Measurements from ENCODE around the gene GPC1.
A peak's percentile ranks its signal among the peaks of the same experiment; 100 is the strongest.
"Not testable (repeated sequence)": the region's sequence is repeated elsewhere in the genome, so short reads cannot be mapped to it uniquely, and the experiment has no call there.

Gene GPC1

GRCh38 chr2:240435457-240435947 is at the start of gene GPC1:
Gene GPC1, plus strand, starts transcription at chr2:240435663. Its CDS starts 256 bp downstream, at chr2:240435919.
- peak; percentile 87 for DNase-seq

- DNase-seq = no peak
Measured at GRCh38 chr2:240386326-240386725, 49.1 kb upstream of the GPC1 start.

DNA sequence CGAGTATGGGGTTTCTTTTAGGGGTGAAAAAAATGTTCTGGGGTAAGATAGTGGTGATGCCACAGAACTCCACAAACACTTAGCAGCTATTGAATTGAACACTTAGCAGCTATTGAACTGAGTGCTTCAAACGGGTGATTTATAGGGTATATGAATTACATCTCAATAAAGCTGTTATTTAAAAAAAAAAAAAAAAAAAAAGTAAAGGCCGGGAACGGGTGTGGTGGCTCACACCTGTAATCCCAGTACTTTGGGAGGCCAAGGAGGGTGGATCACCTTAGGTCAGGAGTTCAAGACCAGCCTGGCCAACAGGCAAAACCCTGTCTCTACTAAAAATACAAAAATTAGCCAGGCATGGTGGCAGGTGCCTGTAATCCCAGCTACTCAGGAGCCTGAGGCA is 48.7 kb upstream of the GPC1 start:
- not testable (repeated sequence) for DNase-seq

DNA sequence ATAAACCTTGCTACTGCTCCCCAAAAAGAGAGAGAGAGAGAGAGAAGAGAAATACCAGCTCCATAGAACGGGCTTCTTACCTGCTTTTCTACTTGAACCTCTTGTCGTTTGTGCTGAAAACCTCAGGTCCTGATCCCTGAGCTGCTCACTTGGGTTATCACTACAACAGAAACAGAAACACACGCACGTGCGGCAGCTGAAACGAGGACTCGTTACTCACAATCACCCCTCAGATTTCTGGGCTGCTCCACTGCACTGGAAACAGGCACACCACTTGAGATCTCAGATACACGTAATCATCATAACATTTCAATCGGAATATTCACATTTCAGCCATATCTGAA is 48.2 kb upstream of the GPC1 start:
- no peak for DNase-seq

- DNase-seq = peak; percentile 35
Measured at GRCh38 chr2:240387669-240388358, 47.6 kb upstream of the GPC1 start.

DNA sequence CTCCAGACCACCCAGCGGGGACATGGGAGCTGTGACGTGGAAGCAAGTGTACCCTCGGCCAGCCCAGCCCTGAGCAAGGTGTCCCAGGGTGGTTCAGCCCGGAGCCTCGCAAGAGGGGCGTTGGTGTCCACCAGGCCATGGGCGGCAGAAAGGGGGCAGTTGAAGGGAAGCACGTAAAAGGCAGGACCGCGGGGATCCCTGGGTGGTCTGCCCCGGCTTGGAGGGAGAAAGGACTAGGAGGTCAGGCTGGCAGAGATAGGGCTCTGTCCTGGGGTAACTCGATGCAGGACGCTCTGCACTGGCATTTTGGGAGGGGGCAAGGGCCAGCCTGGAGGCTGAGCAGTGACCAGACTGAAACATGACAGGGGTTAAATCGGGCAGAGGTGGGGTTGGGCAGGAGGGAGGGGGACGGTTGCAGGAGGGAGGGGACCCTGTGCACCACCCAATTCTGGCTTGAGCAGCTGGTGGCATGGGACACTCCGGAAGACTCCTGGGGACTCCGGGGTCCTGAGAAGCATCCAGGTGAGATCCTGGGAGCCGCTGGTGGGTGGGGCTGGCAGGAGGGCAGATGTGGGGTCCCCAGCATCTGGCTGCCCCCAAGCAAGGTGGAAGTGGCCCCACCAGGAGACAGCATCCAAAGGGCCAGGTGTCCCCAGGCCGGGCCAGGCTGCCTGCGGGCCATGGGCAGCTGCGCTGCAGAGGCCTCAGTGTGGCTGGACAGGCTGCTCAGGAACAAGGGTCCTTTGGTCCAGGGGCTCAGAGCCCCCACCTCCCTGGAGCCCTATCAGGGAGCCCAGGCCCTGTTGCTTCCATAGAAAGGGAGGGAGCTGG is 46.8 kb upstream of the GPC1 start:
- peak; percentile 23 for DNase-seq

DNA sequence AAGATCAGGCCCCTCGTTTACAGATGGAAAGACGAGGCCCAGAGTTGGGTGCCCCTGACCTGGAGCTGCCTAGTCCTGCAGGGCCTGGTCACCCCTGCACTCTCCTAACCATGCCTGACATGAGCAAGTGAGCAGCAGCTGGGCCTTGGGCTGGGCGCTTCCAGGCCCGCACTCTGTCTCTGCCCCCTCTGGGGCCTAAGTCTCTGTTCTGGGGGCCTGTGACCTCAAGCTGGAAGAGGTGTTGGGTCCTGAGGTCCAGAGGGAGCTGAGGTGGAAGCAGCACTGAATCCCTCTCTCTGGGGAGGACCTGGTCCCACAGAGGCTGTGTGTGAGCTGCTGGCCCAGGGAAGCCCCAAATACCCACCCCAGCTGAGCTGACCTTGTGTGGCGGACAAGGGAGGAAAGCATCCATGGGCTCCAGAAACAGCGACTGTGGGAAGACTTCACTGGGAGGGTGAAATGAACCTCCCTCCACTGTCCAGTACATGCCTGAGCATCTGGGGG is 46.1 kb upstream of the GPC1 start:
- DNase-seq = no peak

DNA sequence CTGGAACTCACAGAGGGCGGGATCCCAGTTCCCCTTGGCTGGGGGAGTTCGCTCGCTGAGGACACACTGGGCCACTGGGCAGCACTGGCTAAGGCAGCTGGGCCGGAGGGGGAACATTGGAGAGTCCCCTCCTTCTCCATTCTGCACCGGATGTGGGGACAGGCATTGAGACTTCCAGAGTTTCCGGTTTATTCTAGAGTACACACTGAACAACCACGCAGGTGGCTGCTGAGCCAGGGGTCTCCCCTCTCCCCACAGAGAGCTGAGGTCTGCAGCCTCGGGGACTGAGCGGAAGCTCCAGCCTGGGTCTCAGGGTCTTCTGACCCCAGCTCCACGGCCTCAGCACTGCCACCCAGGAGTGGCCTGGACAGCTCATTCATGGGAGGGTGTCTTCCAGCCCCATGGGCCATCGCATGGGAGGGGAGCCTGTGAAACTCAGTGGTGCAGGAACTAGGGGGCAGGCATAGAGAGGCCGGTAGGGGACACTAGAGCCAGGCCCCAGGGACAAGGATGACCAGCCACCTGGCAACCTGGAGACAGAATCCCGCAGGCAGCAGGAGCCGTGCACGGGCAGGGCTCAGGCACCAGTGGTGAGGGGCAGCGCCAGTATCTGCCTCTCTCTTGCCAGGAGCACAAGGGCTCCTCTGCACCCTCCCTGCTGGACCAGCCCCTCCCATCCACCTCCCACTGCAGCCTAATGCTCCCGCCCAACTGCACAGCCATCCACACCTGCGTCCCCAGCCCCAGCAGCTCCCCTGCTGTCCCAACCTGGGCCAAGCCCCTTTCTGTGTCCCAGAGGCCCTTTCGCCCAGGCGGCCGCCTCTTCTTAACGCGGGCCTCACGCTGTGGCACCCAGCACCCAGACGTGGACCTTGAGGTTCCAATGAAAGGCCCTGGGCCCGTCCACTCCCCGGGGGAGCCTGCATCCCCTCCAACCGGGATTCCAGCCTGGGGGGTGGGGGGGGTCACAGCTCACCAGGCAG is 45.1 kb upstream of the GPC1 start:
- no peak for DNase-seq

GRCh38 chr2:240391111-240392051 is 44.1 kb upstream of the GPC1 start:
- no peak for DNase-seq

DNA sequence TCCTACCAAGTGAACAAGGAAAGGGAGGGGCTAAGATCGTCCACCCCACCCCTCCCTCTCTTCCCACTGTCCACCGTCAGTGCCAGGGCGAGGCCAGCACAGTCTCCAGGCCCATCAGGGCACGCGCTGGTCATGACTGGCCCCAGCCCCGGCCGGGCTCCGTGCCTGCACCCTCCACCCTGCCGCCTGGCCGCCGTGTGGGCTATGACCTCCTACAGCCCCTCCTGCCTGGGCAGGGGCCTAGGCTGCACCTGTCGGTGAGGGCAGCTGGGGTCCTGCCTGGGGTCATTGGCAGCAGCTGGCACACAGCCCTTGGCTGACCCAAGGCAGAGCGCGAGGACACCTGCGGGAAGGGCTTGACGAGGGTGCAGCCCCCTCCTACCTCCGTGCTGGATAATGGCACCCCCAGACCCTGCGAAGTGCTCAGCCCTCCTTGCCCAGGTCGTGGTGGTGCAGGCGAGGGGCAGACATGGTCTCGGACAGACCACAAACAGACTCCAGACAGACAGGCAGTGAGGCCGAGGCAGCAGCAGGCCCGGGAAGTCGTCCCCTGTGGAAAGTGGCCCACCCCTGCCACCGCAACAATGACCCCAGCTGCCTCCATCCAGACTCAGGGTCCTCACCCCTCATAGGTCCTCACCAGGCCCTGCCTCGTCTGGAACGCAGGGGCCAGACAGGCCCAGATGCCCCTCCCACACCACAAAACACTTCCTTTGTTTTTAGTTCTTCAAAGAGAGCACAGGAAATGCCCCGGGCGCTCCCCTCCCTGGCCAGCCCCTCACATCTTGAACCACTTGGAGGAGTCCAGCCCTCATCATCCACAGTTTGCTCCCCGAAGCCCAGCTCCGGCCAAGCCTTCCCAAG is 43.1 kb upstream of the GPC1 start:
- no peak for DNase-seq

DNA sequence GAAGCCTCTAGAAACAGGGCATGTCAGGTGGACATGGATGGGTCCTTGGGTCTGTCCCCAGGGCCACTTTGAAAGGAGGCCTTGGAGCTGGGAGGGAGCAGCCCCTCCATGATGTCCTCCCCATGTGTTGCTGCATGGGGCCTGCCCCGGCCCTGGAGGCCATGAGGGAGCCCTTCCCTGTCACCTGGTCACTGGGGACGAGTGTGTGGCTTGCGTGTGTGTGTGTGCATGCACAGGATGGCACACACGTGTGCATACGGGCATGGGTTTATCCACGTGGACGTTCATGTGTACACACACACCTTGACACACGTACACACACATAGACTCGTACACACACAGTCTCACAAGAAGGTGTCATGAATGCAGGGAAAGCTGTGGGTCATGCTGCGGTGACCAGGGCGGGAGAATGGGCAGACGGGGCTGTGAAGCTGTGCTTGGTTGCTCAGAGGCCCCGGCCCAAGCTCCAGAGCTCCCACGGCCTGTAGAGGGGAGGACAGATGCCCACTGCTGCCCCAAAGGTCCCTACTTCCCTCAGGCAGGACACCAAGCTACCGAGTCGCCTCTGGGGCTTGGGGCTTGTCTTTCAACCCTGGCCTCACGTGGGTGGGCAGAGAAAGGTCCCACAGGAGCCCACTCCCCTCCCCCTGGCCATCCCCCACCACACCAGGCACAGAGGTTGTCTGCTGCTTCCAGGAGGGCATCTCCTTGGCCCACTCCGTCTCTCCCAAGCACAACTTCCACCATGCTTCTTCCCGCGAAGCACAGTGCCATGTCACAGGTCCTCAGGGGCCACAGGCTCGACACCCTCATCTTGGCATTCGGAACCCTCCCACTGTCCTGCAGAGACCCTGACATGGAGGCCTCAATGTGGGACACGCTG is 42.3 kb upstream of the GPC1 start:
- DNase-seq = no peak

DNA sequence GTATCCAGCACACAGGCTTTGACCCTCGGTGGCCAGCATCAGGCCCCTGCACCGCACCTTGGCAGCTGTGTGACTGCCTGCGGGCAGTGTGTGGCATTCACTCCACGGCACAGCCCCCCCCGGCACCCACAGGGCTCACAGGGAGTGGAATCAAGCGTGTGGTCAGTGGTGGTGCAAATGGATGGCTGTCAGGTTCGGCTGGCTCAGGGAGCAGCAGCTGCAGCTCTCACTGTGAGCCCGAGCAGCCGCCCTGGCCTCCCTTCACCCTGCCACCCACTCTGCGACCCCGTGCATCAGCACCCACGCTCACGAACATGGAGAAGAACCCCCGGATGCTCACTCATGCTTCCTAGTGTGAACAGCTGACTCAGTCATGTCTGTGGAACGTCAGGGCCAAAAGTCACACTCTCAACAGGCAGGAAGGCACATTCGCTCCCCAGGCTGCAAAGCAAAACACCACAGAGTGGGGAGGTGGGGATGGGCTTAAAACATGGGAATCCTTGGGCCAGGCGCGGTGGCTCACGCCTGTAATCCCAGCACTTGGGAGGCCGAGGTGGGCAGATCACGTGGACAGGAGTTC is 41.5 kb upstream of the GPC1 start:
- no peak for DNase-seq

DNA sequence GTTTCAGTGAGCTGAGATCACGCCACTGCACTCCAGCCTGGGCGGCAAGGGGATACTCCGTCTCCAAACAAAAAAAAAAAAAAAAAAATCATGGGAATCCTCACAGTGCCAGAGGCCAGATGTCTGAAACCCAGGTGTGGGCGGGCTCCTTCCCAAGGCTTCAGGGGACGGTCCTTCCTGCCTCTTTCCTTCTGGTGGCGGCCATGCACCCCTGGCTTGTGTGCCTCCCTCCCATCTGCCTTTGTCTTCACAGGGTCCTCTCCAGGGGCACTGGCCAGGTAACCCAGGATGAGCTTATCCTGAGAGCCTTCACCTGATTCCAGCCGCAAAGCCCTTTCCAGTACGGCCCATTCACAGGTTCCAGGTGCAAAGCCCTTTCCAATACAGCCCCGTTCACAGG is 40.9 kb upstream of the GPC1 start:
- no peak for DNase-seq

DNA sequence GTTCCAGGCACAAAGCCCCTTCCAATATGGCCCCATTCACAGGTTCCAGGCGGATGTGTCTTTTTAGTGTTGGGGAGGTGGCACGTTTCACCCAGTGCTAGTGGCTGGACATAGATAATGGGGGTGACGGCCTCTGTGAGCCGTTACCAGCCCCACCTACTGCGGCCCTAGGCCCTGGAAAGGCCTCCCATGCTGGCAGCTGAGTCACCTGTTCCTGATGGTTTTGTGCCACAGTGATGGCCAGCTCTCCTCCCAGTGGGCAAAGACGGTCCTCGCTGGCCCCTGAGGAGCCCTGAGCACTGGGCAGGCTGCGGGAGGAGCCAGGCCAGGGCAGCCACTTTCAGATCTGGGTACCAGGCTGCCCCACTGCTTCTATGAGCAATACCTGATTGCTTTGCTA is 40.0 kb upstream of the GPC1 start:
- DNase-seq = no peak

GRCh38 chr2:240395896-240396622 is 39.4 kb upstream of the GPC1 start:
- DNase-seq = no peak

DNA sequence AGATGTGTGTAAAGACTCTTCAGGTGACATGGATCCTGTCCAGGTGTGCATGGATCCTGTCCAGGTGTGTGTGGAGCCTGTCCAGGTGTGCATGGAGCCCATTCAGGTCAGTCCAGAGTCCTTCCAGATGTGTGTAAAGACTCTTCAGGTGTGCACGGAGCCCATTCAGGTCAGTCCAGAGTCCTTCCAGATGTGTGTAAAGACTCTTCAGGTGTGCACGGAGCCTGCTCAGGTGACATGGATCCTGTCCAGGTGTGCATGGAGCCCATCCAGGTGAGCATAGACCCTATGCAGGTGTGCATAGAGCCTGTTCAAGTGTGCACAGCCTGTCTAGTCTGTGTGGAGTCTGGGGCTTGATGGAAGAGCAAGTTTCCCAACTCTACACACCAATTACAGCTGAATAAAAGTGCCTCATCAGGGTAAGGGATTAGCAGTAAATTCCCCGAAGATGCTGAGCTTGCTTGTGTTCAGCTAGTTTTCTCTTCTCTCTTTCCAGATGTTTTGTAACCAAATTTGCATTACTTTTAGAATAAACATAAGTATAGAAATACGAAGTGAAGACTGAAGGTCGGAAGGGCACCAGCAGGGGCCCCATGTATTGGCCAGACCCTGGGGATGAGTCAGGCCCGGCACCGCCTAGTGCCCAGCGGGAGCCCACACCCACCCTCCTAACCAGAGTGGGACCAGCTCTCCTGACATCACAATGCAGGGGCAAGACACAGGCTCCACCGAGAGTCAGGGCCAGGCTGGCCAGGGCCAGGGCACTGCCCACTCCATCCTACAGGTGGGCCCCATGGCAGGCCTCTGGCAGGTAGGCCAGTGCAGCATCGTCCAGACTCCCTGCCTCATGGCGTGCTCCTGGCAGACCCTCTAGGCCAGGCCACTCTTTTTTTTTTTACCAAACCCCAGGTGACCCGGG is 38.6 kb upstream of the GPC1 start:
- DNase-seq = no peak

GRCh38 chr2:240397542-240397916 is 37.9 kb upstream of the GPC1 start:
- DNase-seq = no peak

All from left hindlimb (tissue), 1 donor.